Suprapubic skin (tissue), 4 donors: Measurements from ENCODE around the gene PRTG. TPM values are rescaled to one million over a fixed set of nuclear protein-coding genes. Genes with fewer than 3 reads are reported as not detected.

Experiments
- DNase-seq, 2 donors: peaks; one replicate each; pipeline ENCODE4 v3.0.0-alpha.2; 2019; ENCODE audit warnings: low spot score in 2 of 2
- H3K27ac ChIP-seq: fragments of 200-600 bp; sonication (generic); one replicate; pipeline ENCODE4 v1.5.1; 2019
- H3K27me3 ChIP-seq: fragments of 200-600 bp; sonication (generic); one replicate; pipeline ENCODE4 v1.5.1; 2019
- H3K36me3 ChIP-seq: fragments of 200-600 bp; sonication (generic); one replicate; pipeline ENCODE4 v1.5.1; 2019
- H3K4me1 ChIP-seq: fragments of 200-600 bp; sonication (generic); one replicate; pipeline ENCODE4 v1.5.1; 2019
- H3K4me3 ChIP-seq: fragments of 200-600 bp; sonication (generic); one replicate; pipeline ENCODE4 v1.5.1; 2019; ENCODE audit warnings: mild to moderate bottlenecking
- H3K9me3 ChIP-seq: fragments of 200-600 bp; sonication (generic); one replicate; pipeline ENCODE4 v1.5.1; 2019
- EP300 ChIP-seq: sonication (generic); formaldehyde crosslinking; IDR thresholded peaks from one replicate; pipeline ENCODE4 v1.6.1; 2017; ENCODE audit warnings: antibody characterized with exemption
- POLR2A ChIP-seq, 2 donors: fragments of 450-650 bp; IDR thresholded peaks; one replicate each; pipeline ENCODE4 v1.6.1; 2017; ENCODE audit warnings: antibody characterized with exemption in 2 of 2, mild to moderate bottlenecking in 2 of 2, moderate library complexity in 2 of 2
- POLR2AphosphoS5 ChIP-seq, 3 donors: sonication (generic); formaldehyde crosslinking; IDR thresholded peaks; one replicate each; pipeline ENCODE4 v1.6.1; 2017; ENCODE audit warnings: antibody characterized with exemption in 3 of 3
- WGBS: methylation state at CpG from one replicate; pipeline ENCODE4 v1.1.5; 2018; 5-methylcytosine and 5-hydroxymethylcytosine counted together
- total RNA-seq, 4 donors: library from RNA; depleted of rRNA; stranded (reverse); fragments of >200 nt; gene quantifications; one replicate each; pipeline ENCODE4 v1.1.0, GENCODE V29; 2016
- TF ChIP-seq, protein P1 (sequence below), 2 donors: fragments of 200-600 bp in 1 of 2; fragments of 450-650 bp in 1 of 2; sonication (generic) in 1 of 2; IDR thresholded peaks; one replicate each; pipeline ENCODE4 v1.5.1; 2016 to 2019; ENCODE audit warnings: antibody characterized with exemption in 2 of 2, mild to moderate bottlenecking in 1 of 2, moderate library complexity in 1 of 2

Gene PRTG
- total RNA-seq, 4 donors from 2014 or later, result 0.08 to 0.49 (median 0.24) TPM; not detected in 1

DNA sequence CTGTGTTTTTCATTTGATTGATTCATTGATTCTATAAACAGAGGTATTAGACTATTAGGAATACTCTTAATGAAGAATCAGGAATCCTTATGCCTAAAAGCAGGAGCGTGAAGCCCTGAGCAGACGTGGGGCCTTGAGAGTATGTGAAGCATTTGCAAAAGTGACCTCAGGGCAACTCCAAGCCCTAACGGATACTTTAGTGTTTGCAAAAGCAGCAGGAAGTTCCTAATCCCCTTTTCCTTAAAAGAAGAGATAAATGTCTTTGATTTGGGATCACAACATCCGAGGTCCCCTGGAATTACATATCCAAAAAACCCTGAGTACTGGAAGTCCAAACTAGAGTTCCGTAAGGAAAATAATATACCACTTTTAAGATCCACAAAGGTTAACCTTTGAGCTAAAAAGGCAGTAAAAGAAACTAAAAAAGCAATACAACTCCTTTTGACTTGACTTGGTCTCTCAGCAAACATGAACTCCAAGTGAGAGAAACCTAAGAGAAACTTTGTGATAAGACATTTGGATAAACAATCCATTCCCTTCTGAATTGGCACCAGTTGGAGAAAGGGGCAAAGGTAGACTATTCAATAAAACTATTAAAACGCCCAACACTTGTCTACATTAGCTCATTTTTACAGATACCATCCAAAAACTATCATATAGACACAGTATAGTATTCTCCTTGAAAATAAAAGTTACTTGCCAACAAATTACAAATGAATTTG is 27.4 kb downstream of the PRTG start:
- Histone ChIP-seq H3K27me3 (no peaks in the 10 kb centered on the region), H3K27ac (no peak overlapping the region), H3K4me1 (no peaks in the 10 kb centered on the region), H3K36me3 (no peaks in the 10 kb centered on the region), H3K9me3 (no peaks in the 10 kb centered on the region), H3K4me3 (no peak overlapping the region)
- WGBS, result 71% methylated on average over 6 of the region's 6 CpGs
- DNase-seq, result no peak
- TF ChIP-seq POLR2A (IDR thresholded peaks at IDR 0.05) (no peak), POLR2AphosphoS5 (IDR thresholded peaks at IDR 0.05) (no peak), EP300 (no peak)
- TF ChIP-seq, protein P1, sequence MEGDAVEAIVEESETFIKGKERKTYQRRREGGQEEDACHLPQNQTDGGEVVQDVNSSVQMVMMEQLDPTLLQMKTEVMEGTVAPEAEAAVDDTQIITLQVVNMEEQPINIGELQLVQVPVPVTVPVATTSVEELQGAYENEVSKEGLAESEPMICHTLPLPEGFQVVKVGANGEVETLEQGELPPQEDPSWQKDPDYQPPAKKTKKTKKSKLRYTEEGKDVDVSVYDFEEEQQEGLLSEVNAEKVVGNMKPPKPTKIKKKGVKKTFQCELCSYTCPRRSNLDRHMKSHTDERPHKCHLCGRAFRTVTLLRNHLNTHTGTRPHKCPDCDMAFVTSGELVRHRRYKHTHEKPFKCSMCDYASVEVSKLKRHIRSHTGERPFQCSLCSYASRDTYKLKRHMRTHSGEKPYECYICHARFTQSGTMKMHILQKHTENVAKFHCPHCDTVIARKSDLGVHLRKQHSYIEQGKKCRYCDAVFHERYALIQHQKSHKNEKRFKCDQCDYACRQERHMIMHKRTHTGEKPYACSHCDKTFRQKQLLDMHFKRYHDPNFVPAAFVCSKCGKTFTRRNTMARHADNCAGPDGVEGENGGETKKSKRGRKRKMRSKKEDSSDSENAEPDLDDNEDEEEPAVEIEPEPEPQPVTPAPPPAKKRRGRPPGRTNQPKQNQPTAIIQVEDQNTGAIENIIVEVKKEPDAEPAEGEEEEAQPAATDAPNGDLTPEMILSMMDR (IDR thresholded peaks at IDR 0.05), result no peak

DNA sequence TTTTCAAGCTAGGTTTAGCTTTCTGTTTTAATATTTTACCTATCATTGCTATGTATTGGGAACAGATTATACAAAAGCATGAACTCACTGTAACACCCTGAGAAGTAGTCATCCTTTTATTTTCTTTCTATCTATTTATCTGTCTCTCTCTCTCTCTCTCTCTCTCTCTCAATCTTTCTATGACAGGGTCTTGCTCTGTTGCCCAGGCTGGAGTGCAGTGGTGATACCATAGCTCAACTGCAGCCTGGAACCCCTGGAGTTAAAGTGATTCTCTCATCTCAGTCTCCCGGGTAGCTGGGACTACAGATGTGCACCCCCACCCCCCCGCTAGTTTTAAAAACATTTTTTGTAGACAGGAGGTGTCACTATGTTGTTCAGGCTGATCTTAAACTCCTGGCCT is 28.9 kb downstream of the PRTG start:
- 73% methylated on average over 2 of the region's 2 CpGs for WGBS

DNA sequence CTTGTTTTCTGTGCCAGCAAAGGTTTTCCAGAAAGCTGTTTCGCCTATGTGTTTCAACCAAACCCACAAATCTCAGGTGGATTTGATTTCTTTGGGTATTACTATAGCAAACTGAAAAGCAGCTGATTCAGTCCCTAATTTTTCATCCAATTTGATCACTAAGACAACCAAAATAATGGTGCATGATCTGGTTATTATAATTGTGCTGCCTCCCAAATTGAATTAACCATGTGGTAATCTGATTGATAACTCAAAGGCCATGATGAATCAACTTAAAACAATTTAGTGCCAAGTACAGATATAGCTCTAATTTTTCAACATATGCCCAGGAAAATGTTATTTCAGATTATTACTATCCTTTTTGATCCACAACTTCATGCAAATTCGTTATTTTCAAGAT is 30.6 kb downstream of the PRTG start:
- Histone ChIP-seq H3K27ac (no peak overlapping the region), H3K4me1 (no peaks in the 10 kb centered on the region), H3K36me3 (no peaks in the 10 kb centered on the region), H3K27me3 (no peaks in the 10 kb centered on the region), H3K9me3 (no peaks in the 10 kb centered on the region), H3K4me3 (no peak overlapping the region)
- TF ChIP-seq, protein P1 (IDR thresholded peaks at IDR 0.05), result no peak
- no peak for TF ChIP-seq POLR2AphosphoS5 (IDR thresholded peaks at IDR 0.05)
- no peak for TF ChIP-seq EP300
- TF ChIP-seq POLR2A (IDR thresholded peaks at IDR 0.05), result no peak
- WGBS, result 89% methylated on average over 2 of the region's 2 CpGs
- no peak for DNase-seq

More for the DNA sequence above, 28.9 kb downstream of the PRTG start:
- no peaks in the 10 kb centered on the region for H3K9me3 ChIP-seq
- H3K4me3 ChIP-seq, result no peak overlapping the region
- H3K4me1 ChIP-seq, result no peaks in the 10 kb centered on the region
- no peak for DNase-seq
- no peak for TF ChIP-seq POLR2AphosphoS5 (IDR thresholded peaks at IDR 0.05)
- TF ChIP-seq, protein P1 (IDR thresholded peaks at IDR 0.05), result no peak
- H3K27me3 ChIP-seq, result no peaks in the 10 kb centered on the region
- H3K27ac ChIP-seq, result no peak overlapping the region
- no peaks in the 10 kb centered on the region for H3K36me3 ChIP-seq

DNA sequence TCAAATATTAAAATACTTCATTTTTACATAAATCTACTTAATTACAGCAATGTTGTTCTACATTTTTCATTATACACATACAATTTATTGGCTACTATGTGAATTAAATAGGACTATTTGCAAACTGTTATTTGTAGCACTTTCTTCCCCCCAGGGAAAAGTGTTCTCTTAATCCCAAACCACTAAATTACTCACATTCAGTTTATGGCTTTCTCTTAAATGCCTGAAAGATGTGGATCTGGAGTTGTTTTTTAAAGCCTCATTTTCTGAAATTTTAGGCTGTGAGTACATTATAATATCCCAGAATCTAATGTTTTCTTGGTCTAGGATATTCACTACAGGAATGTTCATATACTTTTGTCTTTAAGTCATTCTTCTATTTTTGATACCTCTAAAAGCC is 32.7 kb downstream of the PRTG start:
- H3K4me1 ChIP-seq, result no peaks in the 10 kb centered on the region
- H3K9me3 ChIP-seq, result no peaks in the 10 kb centered on the region
- TF ChIP-seq, protein P1 (IDR thresholded peaks at IDR 0.05), result no peak
- no peak for TF ChIP-seq POLR2AphosphoS5 (IDR thresholded peaks at IDR 0.05)
- no peak for TF ChIP-seq POLR2A (IDR thresholded peaks at IDR 0.05)
- TF ChIP-seq EP300, result no peak
- no peaks in the 10 kb centered on the region for H3K27me3 ChIP-seq
- H3K27ac ChIP-seq, result no peak overlapping the region
- DNase-seq, result no peak
- H3K36me3 ChIP-seq, result no peaks in the 10 kb centered on the region
- no peak overlapping the region for H3K4me3 ChIP-seq

DNA sequence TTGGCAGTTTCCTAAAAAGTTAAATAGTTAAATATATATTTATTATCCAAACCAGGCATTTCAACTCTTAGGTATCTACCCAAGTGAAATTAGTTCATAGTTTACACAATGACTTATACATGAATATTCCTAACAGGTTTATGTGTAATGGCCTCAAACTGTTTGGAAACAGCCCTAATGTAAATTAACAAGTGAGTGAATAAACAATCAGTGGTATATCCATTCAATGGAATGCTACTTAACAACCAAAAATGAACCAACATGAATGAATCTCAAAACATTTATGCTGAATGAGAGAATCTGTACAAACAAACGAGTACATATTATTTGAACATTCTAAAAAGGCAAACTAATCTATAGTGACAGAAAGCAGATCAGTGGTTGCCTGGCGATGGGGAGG is 33.5 kb downstream of the PRTG start:
- DNase-seq, result no peak
- H3K36me3 ChIP-seq, result no peaks in the 10 kb centered on the region
- H3K9me3 ChIP-seq, result no peaks in the 10 kb centered on the region
- 45% methylated on average over 2 of the region's 2 CpGs for WGBS
- no peaks in the 10 kb centered on the region for H3K4me1 ChIP-seq
- no peak overlapping the region for H3K27ac ChIP-seq
- H3K27me3 ChIP-seq, result no peaks in the 10 kb centered on the region
- H3K4me3 ChIP-seq, result no peak overlapping the region
- TF ChIP-seq POLR2AphosphoS5 (IDR thresholded peaks at IDR 0.05), result no peak
- no peak for TF ChIP-seq POLR2A (IDR thresholded peaks at IDR 0.05)
- TF ChIP-seq, protein P1 (IDR thresholded peaks at IDR 0.05), result no peak
- TF ChIP-seq EP300, result no peak
